H1 (cell line): ENCODE data around the gene BIN1. TPM values are rescaled to one million over a fixed set of nuclear protein-coding genes. Genes with fewer than 3 reads are reported as not detected.

ENCODE experiments used
- ATF2 ChIP-seq: IDR thresholded peaks from 2 replicates; pipeline ENCODE4 v1.6.1; 2012; ENCODE audit warnings: low read length, inconsistent platforms
- BACH1 ChIP-seq: IDR thresholded peaks from 2 replicates; pipeline ENCODE4 v1.6.1; 2012; ENCODE audit warnings: low read length, improper control_type of control experiment
- BCL11A ChIP-seq, 2 experiments: IDR thresholded peaks; one replicate each; pipeline ENCODE4 v1.6.1; 2011; ENCODE audit warnings: low read depth in 2 of 2, low read length in 2 of 2, mild to moderate bottlenecking in 2 of 2
- BRCA1 ChIP-seq: IDR thresholded peaks from 2 replicates; pipeline ENCODE4 v1.6.1; 2012; ENCODE audit warnings: low read depth, low read length, improper control_type of control experiment
- CHD2 ChIP-seq: IDR thresholded peaks from 2 replicates; pipeline ENCODE4 v1.6.1; 2012; ENCODE audit warnings: low read length, improper control_type of control experiment
- CHD7 ChIP-seq: fragments of 300-600 bp; sonication (generic); IDR thresholded peaks from 2 replicates; pipeline ENCODE4 v1.7.1; 2012; ENCODE audit warnings: low read length, moderate library complexity, mild to moderate bottlenecking, inconsistent platforms; ENCODE audit not compliant: insufficient replicate concordance
- GTF2F1 ChIP-seq: IDR thresholded peaks from 2 replicates; pipeline ENCODE4 v1.6.1; 2012; ENCODE audit warnings: low read depth, low read length, improper control_type of control experiment, borderline replicate concordance
- HDAC6 ChIP-seq: IDR thresholded peaks from one replicate; pipeline ENCODE4 v1.7.1; 2012; ENCODE audit warnings: low read depth, mild to moderate bottlenecking, inconsistent platforms, low read length, moderate library complexity
- PHF8 ChIP-seq: fragments of 200-600 bp; sonication (generic); conservative IDR thresholded peaks from 2 replicates; pipeline ENCODE4 v1.7.1; 2012; ENCODE audit warnings: low read depth, mild to moderate bottlenecking, inconsistent platforms, low read length, moderate library complexity
- POLR2AphosphoS5 ChIP-seq: IDR thresholded peaks from 2 replicates; pipeline ENCODE4 v1.6.1; 2011; ENCODE audit warnings: low read depth, low read length
- YY1 ChIP-seq: IDR thresholded peaks from 2 replicates; pipeline ENCODE4 v1.6.1; 2011; ENCODE audit warnings: low read depth, mild to moderate bottlenecking, low read length
- polyA plus RNA-seq, 7 experiments: library from polyadenylated mRNA; depleted of rRNA in 3 of 7; stranded (reverse) in 5 of 7; unstranded in 2 of 7; fragments of >200 nt in 5 of 7; fragments of 200-250 nt in 2 of 7; gene quantifications; 1 replicate in 5 of 7; 2 replicates in 1 of 7; 4 replicates in 1 of 7; pipeline versions ENCODE4 v1.2.1 to v1.2.3, GENCODE V29; 2011 to 2013; ENCODE audit warnings: missing spikeins in 2 of 7, mixed read lengths in 2 of 7
- total RNA-seq: library from RNA; stranded (reverse); fragmentation: NEBNext Ultra II Directional; extraction: Animal tissue kit (Norgen Biotek cat#: 25700); gene quantifications from 2 replicates; pipeline ENCODE4 v1.2.1, GENCODE V29; 2021

Gene BIN1
- total and polyA plus RNA-seq, 2 of the 8 experiments (the other 6 are each of a cell fraction or from before 2014, with no cell fraction given) = 23.6 to 35.6 TPM

GRCh38 chr2:127085317-127085681 is 21.7 kb downstream of the BIN1 start (continued):
- TF ChIP-seq CHD7 = no peak
- no peak for TF ChIP-seq GTF2F1
- no peak for TF ChIP-seq POLR2AphosphoS5
- TF ChIP-seq PHF8 = no peak
- no peak for TF ChIP-seq CHD2
- TF ChIP-seq BRCA1 = no peak
- no peak for TF ChIP-seq BACH1
- TF ChIP-seq YY1 = no peak
- no peak for TF ChIP-seq HDAC6
- no peak for TF ChIP-seq BCL11A (IDR thresholded peaks at IDR 0.05; ENCODE audit: low read depth in 2 of 2, low read length in 2 of 2)
- TF ChIP-seq ATF2 = no peak
